ENCODE results near the gene KIAA0825. TPM values are rescaled to one million over a fixed set of nuclear protein-coding genes. Genes with fewer than 3 reads are reported as not detected.

Gene KIAA0825
- total and polyA plus RNA-seq, 12 donors: 0.34 to 11.5 (median 3.1) TPM

DNA sequence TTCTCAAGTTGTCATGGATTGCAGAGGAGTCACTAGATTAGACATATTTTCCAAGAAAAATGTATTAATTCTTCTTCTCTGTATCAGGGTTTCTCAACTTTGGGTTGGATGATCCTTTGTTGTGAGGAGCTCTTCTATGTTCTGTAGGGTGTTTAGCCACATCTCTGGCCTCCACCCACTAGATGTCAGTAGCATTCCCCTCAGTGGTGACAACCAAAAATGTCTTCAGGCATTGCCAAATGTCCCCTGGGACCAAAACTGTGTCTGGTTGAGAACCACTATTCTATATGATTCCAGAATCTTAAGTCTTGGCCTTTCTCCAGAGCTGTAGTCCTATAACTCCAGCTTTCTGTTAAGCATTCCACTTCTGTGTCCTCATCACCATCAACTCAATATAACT is 220.9 kb downstream of the KIAA0825 start:
- no peaks in the 10 kb centered on the region for H3K4me1 ChIP-seq (replicated peaks in 1 of 2)
- no peaks in the 10 kb centered on the region for H3K36me3 ChIP-seq (replicated peaks in 1 of 2)
- no peak for DNase-seq
- TF ChIP-seq, protein P1, sequence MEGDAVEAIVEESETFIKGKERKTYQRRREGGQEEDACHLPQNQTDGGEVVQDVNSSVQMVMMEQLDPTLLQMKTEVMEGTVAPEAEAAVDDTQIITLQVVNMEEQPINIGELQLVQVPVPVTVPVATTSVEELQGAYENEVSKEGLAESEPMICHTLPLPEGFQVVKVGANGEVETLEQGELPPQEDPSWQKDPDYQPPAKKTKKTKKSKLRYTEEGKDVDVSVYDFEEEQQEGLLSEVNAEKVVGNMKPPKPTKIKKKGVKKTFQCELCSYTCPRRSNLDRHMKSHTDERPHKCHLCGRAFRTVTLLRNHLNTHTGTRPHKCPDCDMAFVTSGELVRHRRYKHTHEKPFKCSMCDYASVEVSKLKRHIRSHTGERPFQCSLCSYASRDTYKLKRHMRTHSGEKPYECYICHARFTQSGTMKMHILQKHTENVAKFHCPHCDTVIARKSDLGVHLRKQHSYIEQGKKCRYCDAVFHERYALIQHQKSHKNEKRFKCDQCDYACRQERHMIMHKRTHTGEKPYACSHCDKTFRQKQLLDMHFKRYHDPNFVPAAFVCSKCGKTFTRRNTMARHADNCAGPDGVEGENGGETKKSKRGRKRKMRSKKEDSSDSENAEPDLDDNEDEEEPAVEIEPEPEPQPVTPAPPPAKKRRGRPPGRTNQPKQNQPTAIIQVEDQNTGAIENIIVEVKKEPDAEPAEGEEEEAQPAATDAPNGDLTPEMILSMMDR (IDR thresholded peaks at IDR 0.05): no peak
- TF ChIP-seq POLR2A (IDR thresholded peaks at IDR 0.05): no peak
- no peak overlapping the region for H3K27ac ChIP-seq
- no peaks in the 10 kb centered on the region for H3K27me3 ChIP-seq
- no peaks in the 10 kb centered on the region for H3K9me3 ChIP-seq (replicated peaks in 1 of 3)
- intact Hi-C loops (cut with DNase I): no loop called here
- no peak overlapping the region for H3K4me3 ChIP-seq

DNA sequence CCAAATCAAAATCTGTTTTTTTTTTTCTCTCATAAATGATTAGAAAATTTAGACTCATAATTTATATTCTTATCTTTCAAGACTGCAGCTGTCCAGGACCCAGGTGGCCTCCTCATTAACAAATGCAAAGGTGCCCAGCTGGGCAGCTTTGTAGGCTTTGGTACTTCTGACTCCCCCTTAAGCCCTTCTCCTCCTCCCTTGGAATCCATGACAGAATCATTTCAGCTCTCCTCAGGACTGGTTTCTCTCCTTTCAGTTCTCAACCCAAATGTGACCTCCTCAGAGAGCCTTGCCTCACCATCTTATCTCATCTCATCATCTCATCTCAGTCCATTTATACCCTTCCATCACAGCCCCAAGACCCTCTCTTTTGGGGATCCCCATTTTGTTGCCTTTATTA is 221.7 kb downstream of the KIAA0825 start:
- Histone ChIP-seq H3K4me3 (no peak overlapping the region), H3K4me1 (replicated peaks in 1 of 2) (no peaks in the 10 kb centered on the region), H3K27ac (no peak overlapping the region), H3K9me3 (replicated peaks in 1 of 3) (no peaks in the 10 kb centered on the region), H3K27me3 (no peaks in the 10 kb centered on the region), H3K36me3 (replicated peaks in 1 of 2) (no peaks in the 10 kb centered on the region)
- DNase-seq: no peak
- no peak for TF ChIP-seq POLR2A (IDR thresholded peaks at IDR 0.05)
- TF ChIP-seq, protein P1 (IDR thresholded peaks at IDR 0.05): no peak
- intact Hi-C loops (cut with DNase I): no loop called here

DNA sequence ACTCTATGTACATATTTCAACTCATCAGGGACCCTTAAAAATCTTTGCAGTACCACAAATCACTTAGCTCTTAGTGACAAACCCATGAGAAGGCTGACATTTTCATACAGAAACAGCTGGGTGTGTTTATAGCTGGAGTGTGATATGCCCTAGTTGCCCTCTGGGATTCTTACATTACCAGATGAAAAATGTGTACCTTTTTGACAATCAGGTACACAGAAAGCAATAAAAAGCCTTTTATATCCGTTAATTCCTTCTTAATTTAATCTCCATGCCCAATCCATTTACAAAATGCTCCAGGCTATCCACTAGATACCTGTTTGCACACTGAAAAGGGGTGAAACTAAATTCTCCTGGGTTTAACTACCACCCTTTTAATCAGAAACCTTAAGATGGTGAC is 222.9 kb downstream of the KIAA0825 start:
- intact Hi-C loops (cut with DNase I): no loop called here
- Histone ChIP-seq H3K27ac (no peak overlapping the region), H3K4me3 (no peak overlapping the region), H3K27me3 (no peaks in the 10 kb centered on the region), H3K9me3 (replicated peaks in 1 of 3) (no peaks in the 10 kb centered on the region), H3K36me3 (replicated peaks in 1 of 2) (no peaks in the 10 kb centered on the region), H3K4me1 (replicated peaks in 1 of 2) (no peaks in the 10 kb centered on the region)
- TF ChIP-seq POLR2A (IDR thresholded peaks at IDR 0.05): no peak
- TF ChIP-seq, protein P1 (IDR thresholded peaks at IDR 0.05): no peak
- no peak for DNase-seq
- 67 to 92% (median 86%) methylated on average over 1 of the region's 1 CpG for WGBS, 4 donors

DNA sequence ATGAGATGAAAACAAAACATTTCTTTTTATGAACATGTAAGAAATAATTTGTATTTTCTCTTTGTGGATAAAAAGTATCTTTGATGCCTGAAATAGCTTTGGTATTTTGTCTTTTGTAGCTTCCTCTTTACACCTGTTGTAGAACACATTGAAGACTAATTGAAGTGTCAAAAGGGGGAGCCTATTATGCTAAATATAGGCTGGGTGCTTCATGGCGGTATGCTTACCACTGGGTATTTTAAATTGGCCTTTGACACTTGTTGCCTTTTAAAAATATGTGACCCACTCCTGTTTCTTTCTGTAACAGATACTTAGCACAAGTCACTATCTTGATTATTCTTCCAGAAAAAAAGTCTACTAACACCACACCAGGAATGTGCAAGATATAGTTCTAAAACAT is 226.4 kb downstream of the KIAA0825 start:
- H3K27me3 ChIP-seq: no peaks in the 10 kb centered on the region
- no peak overlapping the region for H3K27ac ChIP-seq
- H3K4me1 ChIP-seq (replicated peaks in 1 of 2): no peaks in the 10 kb centered on the region
- WGBS, 4 donors: 90 to 96% (median 94%) methylated on average over 1 of the region's 1 CpG
- intact Hi-C loops (cut with DNase I): no loop called here
- no peaks in the 10 kb centered on the region for H3K9me3 ChIP-seq (replicated peaks in 1 of 3)
- no peak for TF ChIP-seq POLR2A (IDR thresholded peaks at IDR 0.05)
- TF ChIP-seq, protein P1 (IDR thresholded peaks at IDR 0.05): no peak
- no peak overlapping the region for H3K4me3 ChIP-seq
- no peak for DNase-seq
- H3K36me3 ChIP-seq (replicated peaks in 1 of 2): no peaks in the 10 kb centered on the region

Data from adrenal gland (tissue), 12 donors.